CD4-positive, alpha-beta memory T cell (primary cell): Measurements from ENCODE around the gene ACTN1. TPM values are rescaled to one million over a fixed set of nuclear protein-coding genes. Genes with fewer than 3 reads are reported as not detected.
A peak's percentile ranks its signal among the peaks of the same experiment; 100 is the strongest.

ENCODE experiments used
- CTCF ChIA-PET: fragments of 350-600 bp; sonication (Branson Sonifier 250); formaldehyde crosslinking; loops from one replicate; lab custom pipeline; 2021; ENCODE audit warnings: inconsistent platforms; ENCODE audit not compliant: partially characterized antibody; lab: Charles Lee
- POLR2A ChIA-PET: fragments of 350-600 bp; sonication (Branson Sonifier 250); formaldehyde crosslinking; loops from one replicate; lab custom pipeline; 2021; ENCODE audit not compliant: partially characterized antibody; lab: Charles Lee
- DNase-seq, 5 donors: peaks; one replicate each; pipeline versions ENCODE4 v3.0.0 to v3.0.0-alpha.2; 2020 to 2022; ENCODE audit warnings: mixed read lengths in 1 of 5
- H3K27ac ChIP-seq: one replicate; pipeline ENCODE4 v1.7.0; 2013; ENCODE audit warnings: low read depth, low read length
- H3K27me3 ChIP-seq: 2 replicates; pipeline ENCODE4 v1.7.0; 2013; ENCODE audit warnings: mild to moderate bottlenecking, low read length, moderate library complexity; ENCODE audit not compliant: insufficient read depth
- H3K36me3 ChIP-seq: 2 replicates; pipeline ENCODE4 v1.7.0; 2013; ENCODE audit warnings: mild to moderate bottlenecking, low read length, moderate library complexity; ENCODE audit not compliant: insufficient read depth
- H3K4me1 ChIP-seq: 2 replicates; pipeline ENCODE4 v1.7.0; 2013; ENCODE audit warnings: mild to moderate bottlenecking, low read length, moderate library complexity; ENCODE audit not compliant: insufficient read depth
- H3K4me3 ChIP-seq, 2 donors: one replicate each; pipeline ENCODE4 v1.7.0; 2013; ENCODE audit warnings: low read length in 2 of 2, mild to moderate bottlenecking in 1 of 2
- H3K9me3 ChIP-seq, 2 donors: one replicate each; pipeline ENCODE4 v1.7.0; 2013; ENCODE audit warnings: low read length in 2 of 2, control low read depth in 1 of 2; ENCODE audit not compliant: control insufficient read depth in 1 of 2
- H3K27ac Mint-ChIP-seq, 7 donors: one replicate each; pipeline ENCODE4 v1.8.0; 2020 to 2021; ENCODE audit warnings: mixed read lengths in 7 of 7, mild to moderate bottlenecking in 6 of 7, inconsistent platforms in 3 of 7, moderate library complexity in 3 of 7
- H3K27me3 Mint-ChIP-seq, 2 donors: one replicate each; pipeline ENCODE4 v1.8.0; 2020 to 2021; ENCODE audit warnings: mixed read lengths in 2 of 2
- H3K36me3 Mint-ChIP-seq, 2 donors: one replicate each; pipeline ENCODE4 v1.8.0; 2020 to 2021; ENCODE audit warnings: mixed read lengths in 2 of 2, inconsistent platforms in 1 of 2, mild to moderate bottlenecking in 1 of 2
- H3K4me1 Mint-ChIP-seq, 4 donors: one replicate each; pipeline ENCODE4 v1.8.0; 2020 to 2021; ENCODE audit warnings: mixed read lengths in 4 of 4, mild to moderate bottlenecking in 1 of 4
- H3K4me3 Mint-ChIP-seq, 8 donors: one replicate each; pipeline ENCODE4 v1.8.0; 2020 to 2021; ENCODE audit warnings: mixed read lengths in 8 of 8, mild to moderate bottlenecking in 7 of 8, moderate library complexity in 6 of 8, inconsistent platforms in 3 of 8
- H3K9me3 Mint-ChIP-seq, 8 donors: one replicate each; pipeline ENCODE4 v1.8.0; 2020 to 2021; ENCODE audit warnings: mixed read lengths in 8 of 8, mild to moderate bottlenecking in 5 of 8, inconsistent platforms in 3 of 8, moderate library complexity in 1 of 8
- intact Hi-C: fragments of 100-400 bp; cut with micrococcal nuclease; formaldehyde crosslinking; loops from one replicate; pipeline ENCODE4 v1.15.1; 2023
- polyA plus RNA-seq, 2 donors: library from polyadenylated mRNA; unstranded; fragments of 300-500 nt; fragmentation: Illumina TruSeq; gene quantifications; one replicate each; pipeline ENCODE4 v1.2.3, GENCODE V29; 2021
- total RNA-seq, 2 experiments: library from RNA; stranded (reverse); gene quantifications; one replicate each; pipeline ENCODE4 v1.2.3, GENCODE V29; 2021

ACTN1 gene
- total and polyA plus RNA-seq, 4 experiments from 2014 or later: 33.6 to 75.1 (median 67.0) TPM

DNA sequence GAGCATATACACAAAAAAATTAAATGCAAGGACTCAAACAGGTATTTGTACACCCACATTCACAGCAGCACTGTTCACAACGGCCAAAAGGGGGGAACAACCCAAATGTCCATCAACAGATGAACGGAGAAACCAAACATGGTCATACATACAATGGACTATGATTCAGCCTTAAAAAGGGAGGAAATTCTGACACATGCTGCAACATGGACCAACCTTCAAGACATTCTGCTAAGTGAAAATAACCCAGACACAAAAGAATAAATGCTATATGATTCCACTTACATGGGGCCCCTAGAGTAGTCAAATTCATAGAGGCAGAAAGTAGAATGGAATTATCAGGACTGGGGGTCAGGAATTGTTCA, 29.5 kb downstream of the ACTN1 start:
- H3K27me3 ChIP-seq: no peaks in the 10 kb centered on the region
- H3K4me1 ChIP-seq: peaks cover 22% of the 10 kb centered on the region
- H3K36me3 Mint-ChIP-seq: peaks cover 2 to 4% of the 10 kb centered on the region in 2 donors
- no peak overlapping the region for H3K27ac ChIP-seq
- no peak overlapping the region for H3K4me3 ChIP-seq
- DNase-seq: no peak
- H3K36me3 ChIP-seq: no peaks in the 10 kb centered on the region
- no peak overlapping the region for H3K4me3 Mint-ChIP-seq
- H3K9me3 ChIP-seq: no peaks in the 10 kb centered on the region
- intact Hi-C loops: no loop called here
- H3K9me3 Mint-ChIP-seq: no peaks in the 10 kb centered on the region
- no peaks in the 10 kb centered on the region for H3K27me3 Mint-ChIP-seq
- H3K27ac Mint-ChIP-seq: peak overlapping the region in 3 of 7 donors; percentile 13 to 66 (median 47)
- ChIA-PET POLR2A (no interaction called here), CTCF (interaction anchor here (1.2 kb wide), 1 partner anchor 54 kb away, joined by 3 read pairs; no protein-coding TSS in a partner anchor)
- peaks cover 18 to 78% (median 32%) of the 10 kb centered on the region in 4 donors for H3K4me1 Mint-ChIP-seq

- H3K36me3 Mint-ChIP-seq: peaks cover 2 to 4% of the 10 kb centered on the region in 2 donors
- no peak overlapping the region for H3K4me3 ChIP-seq
- H3K27ac ChIP-seq: no peak overlapping the region
- peaks cover 22% of the 10 kb centered on the region for H3K4me1 ChIP-seq
- H3K27ac Mint-ChIP-seq: peak overlapping the region in 3 of 7 donors; percentile 51 to 66 (median 57)
- ChIA-PET CTCF (interaction anchor here (1.2 kb wide), 1 partner anchor 55 kb away, joined by 3 read pairs; no protein-coding TSS in a partner anchor), POLR2A (interaction anchor here (0.7 kb wide), 1 partner anchor 16 kb away, joined by 3 read pairs; no protein-coding TSS in a partner anchor)
- no peaks in the 10 kb centered on the region for H3K27me3 ChIP-seq
- no peaks in the 10 kb centered on the region for H3K9me3 Mint-ChIP-seq
- H3K9me3 ChIP-seq: no peaks in the 10 kb centered on the region
- H3K4me3 Mint-ChIP-seq: peak overlapping the region in 1 of 8 donors; percentile 1
- no peaks in the 10 kb centered on the region for H3K36me3 ChIP-seq
- H3K4me1 Mint-ChIP-seq: peaks cover 18 to 82% (median 34%) of the 10 kb centered on the region in 4 donors
- no peaks in the 10 kb centered on the region for H3K27me3 Mint-ChIP-seq
- intact Hi-C loops: no loop called here
- DNase-seq: no peak
These were observed 30.2 kb downstream of the ACTN1 start for GRCh38 chr14:68948686-68949600.

DNA sequence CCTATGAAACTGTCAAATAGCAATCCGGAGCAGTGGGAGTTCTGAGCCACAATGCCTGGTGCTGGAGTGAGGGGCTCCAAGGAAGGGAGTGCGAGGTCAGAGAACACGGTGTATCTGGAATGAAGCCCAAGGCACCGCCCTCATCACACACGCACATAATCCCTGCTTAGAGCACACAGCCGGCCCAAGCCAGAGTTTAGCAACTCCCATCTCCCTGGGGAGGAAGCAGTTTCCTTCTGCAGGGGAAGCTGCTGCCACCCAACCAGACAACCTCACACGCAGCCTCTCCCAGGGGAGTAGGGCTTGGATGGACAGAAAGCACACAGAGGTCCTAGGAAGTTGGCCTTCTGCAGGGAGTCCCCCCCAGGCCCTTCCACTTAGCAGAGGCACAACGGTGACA, 31.3 kb downstream of the ACTN1 start:
- Mint-ChIP-seq H3K4me1 (peaks cover 13 to 80% (median 30%) of the 10 kb centered on the region in 4 donors), H3K27ac (peak overlapping the region in 1 of 7 donors; percentile 35), H3K27me3 (no peaks in the 10 kb centered on the region), H3K36me3 (peaks cover 0 to 4% of the 10 kb centered on the region in 2 donors), H3K4me3 (no peak overlapping the region), H3K9me3 (no peaks in the 10 kb centered on the region)
- Histone ChIP-seq H3K4me1 (peaks cover 16% of the 10 kb centered on the region), H3K4me3 (no peak overlapping the region), H3K36me3 (no peaks in the 10 kb centered on the region), H3K9me3 (no peaks in the 10 kb centered on the region), H3K27me3 (no peaks in the 10 kb centered on the region), H3K27ac (no peak overlapping the region)
- ChIA-PET POLR2A (no interaction called here), CTCF (no interaction called here)
- intact Hi-C loops: no loop called here
- DNase-seq: no peak

DNA sequence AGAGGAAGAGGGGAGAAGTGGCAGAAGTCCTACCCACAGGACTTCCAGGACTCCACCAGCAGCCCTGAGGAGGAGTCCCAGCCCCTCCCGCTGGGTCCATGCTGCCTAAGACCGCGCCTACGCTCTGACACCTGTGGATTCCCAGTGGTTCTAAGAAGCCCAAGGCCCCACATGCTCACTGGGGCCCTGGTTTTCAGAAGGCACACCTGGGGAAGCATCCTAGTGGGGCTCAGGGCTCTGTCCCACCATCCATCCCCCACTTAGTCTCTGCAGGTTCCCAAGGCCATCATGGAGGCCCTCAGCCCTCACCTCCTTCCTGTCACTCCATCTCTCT, 32.6 kb downstream of the ACTN1 start:
- POLR2A ChIA-PET: no interaction called here
- no peak for DNase-seq
- Mint-ChIP-seq H3K27ac (peak overlapping the region in 3 of 7 donors; percentile 2 to 53 (median 40)), H3K4me1 (peaks cover 10 to 72% (median 33%) of the 10 kb centered on the region in 4 donors), H3K4me3 (peak overlapping the region in 1 of 8 donors; percentile 17), H3K27me3 (no peaks in the 10 kb centered on the region), H3K36me3 (peaks cover 0 to 4% of the 10 kb centered on the region in 2 donors), H3K9me3 (no peaks in the 10 kb centered on the region)
- no peaks in the 10 kb centered on the region for H3K36me3 ChIP-seq
- no peak overlapping the region for H3K27ac ChIP-seq
- peaks cover 15% of the 10 kb centered on the region for H3K4me1 ChIP-seq
- intact Hi-C loops: no loop called here
- H3K27me3 ChIP-seq: no peaks in the 10 kb centered on the region
- no peaks in the 10 kb centered on the region for H3K9me3 ChIP-seq
- CTCF ChIA-PET: no interaction called here
- H3K4me3 ChIP-seq: no peak overlapping the region

- intact Hi-C loops: no loop called here
- no peaks in the 10 kb centered on the region for H3K9me3 ChIP-seq
- no peak overlapping the region for H3K27ac ChIP-seq
- no peaks in the 10 kb centered on the region for H3K27me3 Mint-ChIP-seq
- H3K36me3 Mint-ChIP-seq: peaks cover 0 to 4% of the 10 kb centered on the region in 2 donors
- POLR2A ChIA-PET: no interaction called here
- peak overlapping the region in 2 of 8 donors; percentile 10 to 50 for H3K4me3 Mint-ChIP-seq
- CTCF ChIA-PET: no interaction called here
- peak overlapping the region in 6 of 7 donors; percentile 40 to 89 (median 70) for H3K27ac Mint-ChIP-seq
- no peaks in the 10 kb centered on the region for H3K36me3 ChIP-seq
- no peaks in the 10 kb centered on the region for H3K9me3 Mint-ChIP-seq
- no peak overlapping the region for H3K4me3 ChIP-seq
- H3K4me1 Mint-ChIP-seq: peaks cover 10 to 67% (median 34%) of the 10 kb centered on the region in 4 donors
- DNase-seq: no peak
- H3K27me3 ChIP-seq: no peaks in the 10 kb centered on the region
- H3K4me1 ChIP-seq: peaks cover 15% of the 10 kb centered on the region
These were observed 33.3 kb downstream of the ACTN1 start for GRCh38 chr14:68945585-68946488.

- Mint-ChIP-seq H3K36me3 (peaks cover 0 to 4% of the 10 kb centered on the region in 2 donors), H3K4me3 (peak overlapping the region in 2 of 8 donors; percentile 10 to 50), H3K27me3 (no peaks in the 10 kb centered on the region), H3K9me3 (no peaks in the 10 kb centered on the region), H3K4me1 (peaks cover 10 to 68% (median 34%) of the 10 kb centered on the region in 4 donors), H3K27ac (peak overlapping the region in 5 of 7 donors; percentile 57 to 89 (median 80))
- peaks cover 15% of the 10 kb centered on the region for H3K4me1 ChIP-seq
- H3K4me3 ChIP-seq: no peak overlapping the region
- ChIA-PET CTCF (no interaction called here), POLR2A (interaction anchor here (1.1 kb wide), 1 partner anchor 25 kb away, joined by 3 read pairs; no protein-coding TSS in a partner anchor)
- no peaks in the 10 kb centered on the region for H3K9me3 ChIP-seq
- H3K27me3 ChIP-seq: no peaks in the 10 kb centered on the region
- intact Hi-C loops: no loop called here
- DNase-seq: no peak
- no peak overlapping the region for H3K27ac ChIP-seq
- no peaks in the 10 kb centered on the region for H3K36me3 ChIP-seq
These were observed 33.9 kb downstream of the ACTN1 start for GRCh38 chr14:68945190-68945584.
